ENCODE results near the gene WDFY4.

Gene WDFY4

DNA sequence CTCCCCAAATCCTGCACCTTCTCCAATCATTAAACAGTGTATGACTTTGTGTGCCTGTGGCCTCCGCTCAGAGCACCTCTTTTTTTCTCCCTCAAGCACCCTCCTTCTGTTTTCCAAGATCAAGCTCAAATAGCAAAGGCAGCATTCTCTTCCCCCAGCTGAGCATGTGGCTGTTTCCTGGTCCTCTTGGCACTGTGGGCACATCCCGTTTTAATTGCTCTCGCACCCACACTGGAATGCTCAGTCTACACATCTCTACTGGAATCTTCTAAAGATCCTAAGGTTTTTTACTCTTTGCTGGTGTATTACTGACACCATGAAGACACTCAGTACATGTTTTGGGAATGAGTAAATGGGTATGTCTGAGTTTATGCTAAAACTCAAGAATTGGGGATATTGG, 107.4 kb downstream of the WDFY4 start:
- no peaks in the 10 kb centered on the region for H3K36me3 ChIP-seq (ENCODE audit: control insufficient read depth in 2 of 2, insufficient read depth in 1 of 2, low read length in 2 of 2)
- H3K4me1 ChIP-seq (ENCODE audit: control insufficient read depth, insufficient read depth, low read length) = no peaks in the 10 kb centered on the region
- ChIA-PET CTCF (no interaction called here), POLR2A (no interaction called here)
- no peak overlapping the region for H3K4me3 ChIP-seq (ENCODE audit: low read depth, low read length)
- no peaks in the 10 kb centered on the region for H3K9me3 ChIP-seq (ENCODE audit: control insufficient read depth, insufficient read depth, low read depth, low read length)
- TF ChIP-seq ZNF624 (tag by site-specific recombination; IDR thresholded peaks at IDR 0.05) = no peak
- H3K27ac ChIP-seq (ENCODE audit: extremely low read depth, low read depth, low read length) = no peak overlapping the region

- Histone ChIP-seq H3K4me3 (ENCODE audit: low read depth, low read length) (no peak overlapping the region), H3K36me3 (ENCODE audit: control insufficient read depth in 2 of 2, insufficient read depth in 1 of 2, low read length in 2 of 2) (no peaks in the 10 kb centered on the region), H3K9me3 (ENCODE audit: control insufficient read depth, insufficient read depth, low read depth, low read length) (no peaks in the 10 kb centered on the region), H3K4me1 (ENCODE audit: control insufficient read depth, insufficient read depth, low read length) (no peaks in the 10 kb centered on the region), H3K27ac (ENCODE audit: extremely low read depth, low read depth, low read length) (no peak overlapping the region)
- CTCF ChIA-PET = no interaction called here
- TF ChIP-seq TCF7L2 (IDR thresholded peaks at IDR 0.05; ENCODE audit: borderline replicate concordance, low read depth, low read length) (no peak), ZNF155 (tag by site-specific recombination; IDR thresholded peaks at IDR 0.05) (no peak), BCL11A (tag by site-specific recombination; IDR thresholded peaks at IDR 0.05; ENCODE audit: low read depth) (no peak), ZNF292 (tag by site-specific recombination; IDR thresholded peaks at IDR 0.05; ENCODE audit: borderline replicate concordance, low read depth) (no peak)
- POLR2A ChIA-PET = no interaction called here
Measured at GRCh38 chr10:48792687-48793096, 108.0 kb downstream of the WDFY4 start.

- ChIA-PET POLR2A (no interaction called here), CTCF (no interaction called here)
- Histone ChIP-seq H3K27ac (ENCODE audit: extremely low read depth, low read depth, low read length) (no peak overlapping the region), H3K4me3 (ENCODE audit: low read depth, low read length) (no peak overlapping the region), H3K9me3 (ENCODE audit: control insufficient read depth, insufficient read depth, low read depth, low read length) (no peaks in the 10 kb centered on the region), H3K4me1 (ENCODE audit: control insufficient read depth, insufficient read depth, low read length) (no peaks in the 10 kb centered on the region), H3K36me3 (ENCODE audit: control insufficient read depth in 2 of 2, insufficient read depth in 1 of 2, low read length in 2 of 2) (no peaks in the 10 kb centered on the region)
- TF ChIP-seq ZNF274 (IDR thresholded peaks at IDR 0.05; ENCODE audit: low read length) (no peak), ZNF274 (tag by site-specific recombination; IDR thresholded peaks at IDR 0.05; ENCODE audit: borderline replicate concordance) (no peak), KLF1 (tag by site-specific recombination; IDR thresholded peaks at IDR 0.05) (no peak), MYNN (tag by site-specific recombination; IDR thresholded peaks at IDR 0.05; ENCODE audit: borderline replicate concordance) (no peak), ZNF843 (tag by site-specific recombination; IDR thresholded peaks at IDR 0.05) (no peak), IKZF3 (tag by site-specific recombination; IDR thresholded peaks at IDR 0.05) (no peak), ZNF169 (tag by site-specific recombination; IDR thresholded peaks at IDR 0.05) (no peak), MEIS1 (CRISPR knock-in tag; IDR thresholded peaks at IDR 0.05; ENCODE audit: borderline replicate concordance) (no peak), ZNF624 (tag by site-specific recombination; IDR thresholded peaks at IDR 0.05) (no peak), HIC1 (tag by site-specific recombination; IDR thresholded peaks at IDR 0.05) (no peak), ZBTB49 (tag by site-specific recombination; IDR thresholded peaks at IDR 0.05; ENCODE audit: low read depth) (no peak), ZSCAN30 (tag by site-specific recombination; IDR thresholded peaks at IDR 0.05) (no peak), SETDB1 (IDR thresholded peaks at IDR 0.05; ENCODE audit: insufficient read length, low read length) (no peak), ZNF561 (tag by site-specific recombination; IDR thresholded peaks at IDR 0.05; ENCODE audit: borderline replicate concordance) (no peak), ZFHX2 (tag by site-specific recombination; conservative IDR thresholded peaks at IDR 0.05) (no peak)
Measured at GRCh38 chr10:48794074-48794473, 109.4 kb downstream of the WDFY4 start.

Measured in HEK293 (cell line).